ENCODE measurements around the gene ALX4.

- TF ChIP-seq CTCF (IDR thresholded peaks at IDR 0.05; ENCODE audit: low read depth, low read length) = no peak
- TF ChIP-seq EZH2phosphoT487 (IDR thresholded peaks at IDR 0.05; ENCODE audit: low read depth) = no peak
Observed at GRCh38 chr11:44304091-44305025, 5.6 kb downstream of the ALX4 start.
